Measurements from ENCODE around the gene SUPT20H.
"Not testable (repeated sequence)": the region's sequence is repeated elsewhere in the genome, so short reads cannot be mapped to it uniquely, and the experiment has no call there.

Gene SUPT20H

GRCh38 chr13:37069597-37070103 is 10.2 kb upstream of the SUPT20H start:
- DNase-seq (ENCODE audit: low read depth): no peak

GRCh38 chr13:37068962-37069361 is 9.5 kb upstream of the SUPT20H start:
- DNase-seq (ENCODE audit: low read depth): no peak

- no peak for DNase-seq (ENCODE audit: low read depth)
These were observed 8.4 kb upstream of the SUPT20H start for GRCh38 chr13:37067874-37068273.

- DNase-seq (ENCODE audit: low read depth): no peak
These were observed 6.5 kb upstream of the SUPT20H start for GRCh38 chr13:37065890-37066526.

GRCh38 chr13:37059848-37060192 is 332 bp upstream of the SUPT20H start:
- DNase-seq (ENCODE audit: low read depth): no peak

GRCh38 chr13:37056228-37056627 is 3.3 kb downstream of the SUPT20H start:
- not testable (repeated sequence) for DNase-seq (ENCODE audit: low read depth)

GRCh38 chr13:37053111-37053510 is 6.4 kb downstream of the SUPT20H start:
- DNase-seq (ENCODE audit: low read depth): not testable (repeated sequence)

- no peak for DNase-seq (ENCODE audit: low read depth)
These were observed 9.7 kb downstream of the SUPT20H start for GRCh38 chr13:37049810-37050209.

GRCh38 chr13:37047846-37048245 is 11.6 kb downstream of the SUPT20H start:
- DNase-seq (ENCODE audit: low read depth): no peak

- no peak for DNase-seq (ENCODE audit: low read depth)
These were observed 12.5 kb downstream of the SUPT20H start for GRCh38 chr13:37047032-37047431.

GRCh38 chr13:37046062-37046461 is 13.4 kb downstream of the SUPT20H start:
- DNase-seq (ENCODE audit: low read depth): no peak

- DNase-seq (ENCODE audit: low read depth): no peak
These were observed 18.7 kb downstream of the SUPT20H start for GRCh38 chr13:37040789-37041188.

- no peak for DNase-seq (ENCODE audit: low read depth)
These were observed 19.6 kb downstream of the SUPT20H start for GRCh38 chr13:37039896-37040295.

GRCh38 chr13:37037241-37037640 is 22.2 kb downstream of the SUPT20H start:
- no peak for DNase-seq (ENCODE audit: low read depth)

GRCh38 chr13:37029617-37030016 is 29.9 kb downstream of the SUPT20H start:
- DNase-seq (ENCODE audit: low read depth): no peak

- no peak for DNase-seq (ENCODE audit: low read depth)
These were observed 31.8 kb downstream of the SUPT20H start for GRCh38 chr13:37027639-37028038.

GRCh38 chr13:37026771-37027170 is 32.7 kb downstream of the SUPT20H start:
- no peak for DNase-seq (ENCODE audit: low read depth)

- no peak for DNase-seq (ENCODE audit: low read depth)
These were observed 35.6 kb downstream of the SUPT20H start for GRCh38 chr13:37023871-37024270.

- DNase-seq (ENCODE audit: low read depth): no peak
These were observed 44.9 kb downstream of the SUPT20H start for GRCh38 chr13:37014609-37015008.

- DNase-seq (ENCODE audit: low read depth): no peak
These were observed 47.7 kb downstream of the SUPT20H start for GRCh38 chr13:37011788-37012187.

- DNase-seq (ENCODE audit: low read depth): no peak
These were observed 48.5 kb downstream of the SUPT20H start for GRCh38 chr13:37011002-37011401.

- DNase-seq (ENCODE audit: low read depth): no peak
These were observed 49.1 kb downstream of the SUPT20H start for GRCh38 chr13:37010424-37010823.

GRCh38 chr13:37009692-37010091 is 49.8 kb downstream of the SUPT20H start:
- no peak for DNase-seq (ENCODE audit: low read depth)

- no peak for DNase-seq (ENCODE audit: low read depth)
These were observed 57.6 kb downstream of the SUPT20H start for GRCh38 chr13:37001921-37002250.
